ENCODE results near the gene NCOA6.
"Not testable (repeated sequence)": the region's sequence is repeated elsewhere in the genome, so short reads cannot be mapped to it uniquely, and the experiment has no call there.

The NCOA6 gene

DNA sequence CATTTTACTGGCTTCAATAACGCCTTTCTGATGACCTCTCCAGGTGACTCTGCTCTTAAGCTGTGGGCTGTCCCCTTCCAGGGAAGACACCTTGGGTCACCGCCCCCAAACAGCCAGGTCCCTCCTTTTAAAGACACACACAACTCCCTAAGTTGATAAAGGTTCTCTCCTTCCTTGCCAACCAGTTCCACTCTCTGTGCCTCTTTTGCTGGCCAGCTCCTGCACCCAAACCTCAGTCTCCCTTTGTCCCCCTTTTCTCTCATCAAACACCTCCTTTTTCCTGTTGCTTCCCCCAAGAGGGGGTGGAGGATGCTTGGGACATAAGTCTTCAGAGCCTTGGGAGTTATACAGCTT is 1.0 kb downstream of the NCOA6 start:
- Histone ChIP-seq H3K9me3 (ENCODE audit: control insufficient read depth, insufficient read depth, low read length) (no peaks in the 10 kb centered on the region), H3K4me1 (ENCODE audit: control insufficient read depth, insufficient read depth, low read length) (peaks cover 5% of the 10 kb centered on the region), H3K36me3 (ENCODE audit: control insufficient read depth, insufficient read depth, low read length) (no peaks in the 10 kb centered on the region), H3K27me3 (ENCODE audit: control insufficient read depth, insufficient read depth, low read length) (no peaks in the 10 kb centered on the region), H3K9ac (ENCODE audit: low read depth, low read length) (no peak overlapping the region), H3K4me3 (ENCODE audit: low read depth, low read length) (peak overlapping the region; percentile 78)

DNA sequence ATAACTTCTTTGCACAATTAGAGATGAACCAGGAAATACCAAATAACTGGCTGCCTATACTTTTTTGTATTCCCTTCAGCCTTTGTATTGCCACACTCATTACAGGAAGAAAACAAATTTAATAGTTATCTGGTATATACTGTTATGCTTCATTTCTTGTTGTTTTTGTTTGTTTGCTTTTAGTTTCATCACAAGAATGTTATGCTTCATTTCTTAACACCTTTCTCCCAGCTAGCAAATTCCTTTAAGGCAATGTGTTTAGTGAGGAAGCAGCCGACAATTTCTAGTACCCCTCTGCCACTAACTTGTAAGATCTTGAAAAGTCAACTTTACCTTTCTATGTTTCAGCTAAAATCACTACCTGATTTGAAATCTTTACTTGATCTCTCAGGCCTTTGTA is 1.4 kb downstream of the NCOA6 start:
- Histone ChIP-seq H3K36me3 (ENCODE audit: control insufficient read depth, insufficient read depth, low read length) (no peaks in the 10 kb centered on the region), H3K4me1 (ENCODE audit: control insufficient read depth, insufficient read depth, low read length) (peaks cover 5% of the 10 kb centered on the region), H3K9ac (ENCODE audit: low read depth, low read length) (no peak overlapping the region), H3K9me3 (ENCODE audit: control insufficient read depth, insufficient read depth, low read length) (no peaks in the 10 kb centered on the region), H3K27me3 (ENCODE audit: control insufficient read depth, insufficient read depth, low read length) (no peaks in the 10 kb centered on the region), H3K4me3 (ENCODE audit: low read depth, low read length) (peak overlapping the region; percentile 78)

GRCh38 chr20:34820805-34821578 is 4.5 kb downstream of the NCOA6 start:
- Histone ChIP-seq H3K4me3 (ENCODE audit: low read depth, low read length) (no peak overlapping the region), H3K9ac (ENCODE audit: low read depth, low read length) (no peak overlapping the region), H3K9me3 (ENCODE audit: control insufficient read depth, insufficient read depth, low read length) (no peaks in the 10 kb centered on the region), H3K4me1 (ENCODE audit: control insufficient read depth, insufficient read depth, low read length) (peaks cover 5% of the 10 kb centered on the region), H3K27me3 (ENCODE audit: control insufficient read depth, insufficient read depth, low read length) (no peaks in the 10 kb centered on the region), H3K36me3 (ENCODE audit: control insufficient read depth, insufficient read depth, low read length) (no peaks in the 10 kb centered on the region)

- Histone ChIP-seq H3K27me3 (ENCODE audit: control insufficient read depth, insufficient read depth, low read length) (no peaks in the 10 kb centered on the region), H3K4me1 (ENCODE audit: control insufficient read depth, insufficient read depth, low read length) (no peaks in the 10 kb centered on the region), H3K9ac (ENCODE audit: low read depth, low read length) (no peak overlapping the region), H3K36me3 (ENCODE audit: control insufficient read depth, insufficient read depth, low read length) (no peaks in the 10 kb centered on the region), H3K9me3 (ENCODE audit: control insufficient read depth, insufficient read depth, low read length) (no peaks in the 10 kb centered on the region), H3K4me3 (ENCODE audit: low read depth, low read length) (no peak overlapping the region)
Observed at GRCh38 chr20:34817801-34818200, 7.7 kb downstream of the NCOA6 start.

GRCh38 chr20:34817072-34817471 is 8.4 kb downstream of the NCOA6 start:
- no peaks in the 10 kb centered on the region for H3K27me3 ChIP-seq (ENCODE audit: control insufficient read depth, insufficient read depth, low read length)
- no peaks in the 10 kb centered on the region for H3K9me3 ChIP-seq (ENCODE audit: control insufficient read depth, insufficient read depth, low read length)
- H3K4me3 ChIP-seq (ENCODE audit: low read depth, low read length), result no peak overlapping the region
- no peak overlapping the region for H3K9ac ChIP-seq (ENCODE audit: low read depth, low read length)
- no peaks in the 10 kb centered on the region for H3K4me1 ChIP-seq (ENCODE audit: control insufficient read depth, insufficient read depth, low read length)
- H3K36me3 ChIP-seq (ENCODE audit: control insufficient read depth, insufficient read depth, low read length), result no peaks in the 10 kb centered on the region

DNA sequence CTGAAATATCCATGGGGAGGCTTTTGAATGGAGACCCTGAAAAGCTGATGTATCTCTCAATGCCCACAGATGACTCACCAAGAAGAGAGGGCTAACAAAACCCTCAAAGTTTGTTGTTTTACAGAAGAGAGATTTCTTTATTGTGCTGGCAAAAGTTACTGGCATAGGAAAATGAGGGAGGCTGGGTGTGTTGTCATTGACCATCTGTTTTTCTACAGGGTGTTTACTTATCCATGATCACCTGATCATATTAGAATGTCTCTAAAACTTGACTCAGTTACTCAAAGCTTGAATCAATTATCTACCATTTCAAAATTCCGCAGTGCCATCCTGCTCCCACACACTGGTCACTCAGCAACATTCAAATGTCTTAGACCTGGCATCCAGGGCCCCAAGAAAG is 9.8 kb downstream of the NCOA6 start:
- no peaks in the 10 kb centered on the region for H3K27me3 ChIP-seq (ENCODE audit: control insufficient read depth, insufficient read depth, low read length)
- no peaks in the 10 kb centered on the region for H3K36me3 ChIP-seq (ENCODE audit: control insufficient read depth, insufficient read depth, low read length)
- no peaks in the 10 kb centered on the region for H3K4me1 ChIP-seq (ENCODE audit: control insufficient read depth, insufficient read depth, low read length)
- H3K9ac ChIP-seq (ENCODE audit: low read depth, low read length), result no peak overlapping the region
- H3K4me3 ChIP-seq (ENCODE audit: low read depth, low read length), result no peak overlapping the region
- H3K9me3 ChIP-seq (ENCODE audit: control insufficient read depth, insufficient read depth, low read length), result no peaks in the 10 kb centered on the region

GRCh38 chr20:34808583-34808982 is 16.9 kb downstream of the NCOA6 start:
- Histone ChIP-seq H3K9me3 (ENCODE audit: control insufficient read depth, insufficient read depth, low read length) (no peaks in the 10 kb centered on the region), H3K4me1 (ENCODE audit: control insufficient read depth, insufficient read depth, low read length) (no peaks in the 10 kb centered on the region), H3K9ac (ENCODE audit: low read depth, low read length) (no peak overlapping the region), H3K36me3 (ENCODE audit: control insufficient read depth, insufficient read depth, low read length) (no peaks in the 10 kb centered on the region), H3K4me3 (ENCODE audit: low read depth, low read length) (no peak overlapping the region), H3K27me3 (ENCODE audit: control insufficient read depth, insufficient read depth, low read length) (no peaks in the 10 kb centered on the region)

GRCh38 chr20:34807944-34808465 is 17.4 kb downstream of the NCOA6 start:
- not testable (repeated sequence) for H3K9me3 ChIP-seq (ENCODE audit: control insufficient read depth, insufficient read depth, low read length); H3K9ac ChIP-seq (ENCODE audit: low read depth, low read length); H3K4me1 ChIP-seq (ENCODE audit: control insufficient read depth, insufficient read depth, low read length); H3K4me3 ChIP-seq (ENCODE audit: low read depth, low read length); H3K36me3 ChIP-seq (ENCODE audit: control insufficient read depth, insufficient read depth, low read length); H3K27me3 ChIP-seq (ENCODE audit: control insufficient read depth, insufficient read depth, low read length)

- no peak overlapping the region for H3K4me3 ChIP-seq (ENCODE audit: low read depth, low read length)
- H3K9me3 ChIP-seq (ENCODE audit: control insufficient read depth, insufficient read depth, low read length), result no peaks in the 10 kb centered on the region
- H3K27me3 ChIP-seq (ENCODE audit: control insufficient read depth, insufficient read depth, low read length), result no peaks in the 10 kb centered on the region
- H3K4me1 ChIP-seq (ENCODE audit: control insufficient read depth, insufficient read depth, low read length), result no peaks in the 10 kb centered on the region
- no peak overlapping the region for H3K9ac ChIP-seq (ENCODE audit: low read depth, low read length)
- no peaks in the 10 kb centered on the region for H3K36me3 ChIP-seq (ENCODE audit: control insufficient read depth, insufficient read depth, low read length)
Observed at GRCh38 chr20:34806255-34806654, 19.2 kb downstream of the NCOA6 start.

DNA sequence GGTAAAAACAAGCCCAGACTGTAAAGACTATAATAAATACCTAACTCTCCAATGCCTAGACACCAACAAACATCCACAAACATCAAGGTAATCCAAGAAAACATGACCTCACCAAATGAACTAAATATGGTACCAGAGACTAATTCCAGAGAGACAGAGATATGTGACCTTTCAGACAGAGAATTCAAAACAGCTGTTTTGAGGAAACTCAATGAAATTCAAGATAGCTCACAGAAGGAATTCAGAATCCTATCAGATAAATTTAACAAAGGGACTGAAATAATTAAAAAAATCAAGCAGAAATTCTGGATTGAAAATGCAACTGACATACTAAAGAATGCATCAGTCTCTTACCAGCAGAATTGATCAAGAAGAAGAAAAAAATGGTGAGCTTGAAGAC is 26.6 kb downstream of the NCOA6 start:
- no peaks in the 10 kb centered on the region for H3K4me1 ChIP-seq (ENCODE audit: control insufficient read depth, insufficient read depth, low read length)
- H3K36me3 ChIP-seq (ENCODE audit: control insufficient read depth, insufficient read depth, low read length), result no peaks in the 10 kb centered on the region
- H3K9me3 ChIP-seq (ENCODE audit: control insufficient read depth, insufficient read depth, low read length), result no peaks in the 10 kb centered on the region
- no peak overlapping the region for H3K4me3 ChIP-seq (ENCODE audit: low read depth, low read length)
- no peak overlapping the region for H3K9ac ChIP-seq (ENCODE audit: low read depth, low read length)
- H3K27me3 ChIP-seq (ENCODE audit: control insufficient read depth, insufficient read depth, low read length), result no peaks in the 10 kb centered on the region

DNA sequence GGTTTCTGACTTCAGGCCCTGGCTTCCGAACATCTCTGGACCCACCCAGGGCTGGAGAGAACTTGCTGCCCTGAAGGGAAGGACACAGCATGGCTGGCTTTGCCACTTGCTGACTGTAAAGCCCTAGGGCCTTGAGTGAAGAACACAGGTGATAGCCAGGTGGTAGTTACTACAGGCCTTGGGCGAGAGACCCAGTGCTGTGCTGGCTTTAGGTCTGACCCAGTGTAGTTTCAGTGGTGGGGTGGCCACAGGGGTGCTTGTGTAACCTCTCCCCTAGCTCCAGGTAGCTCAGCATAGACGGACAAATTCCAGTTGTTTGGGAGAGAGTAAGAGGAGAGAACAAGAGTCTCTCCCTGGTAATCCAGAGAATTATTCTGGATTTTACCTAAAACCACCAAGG is 27.1 kb downstream of the NCOA6 start:
- Histone ChIP-seq H3K4me3 (ENCODE audit: low read depth, low read length) (no peak overlapping the region), H3K36me3 (ENCODE audit: control insufficient read depth, insufficient read depth, low read length) (no peaks in the 10 kb centered on the region), H3K9ac (ENCODE audit: low read depth, low read length) (no peak overlapping the region), H3K9me3 (ENCODE audit: control insufficient read depth, insufficient read depth, low read length) (no peaks in the 10 kb centered on the region), H3K4me1 (ENCODE audit: control insufficient read depth, insufficient read depth, low read length) (no peaks in the 10 kb centered on the region), H3K27me3 (ENCODE audit: control insufficient read depth, insufficient read depth, low read length) (no peaks in the 10 kb centered on the region)
